H1 (cell line): Measurements from ENCODE around the gene NODAL. TPM values are rescaled to one million over a fixed set of nuclear protein-coding genes. Genes with fewer than 3 reads are reported as not detected.

Source experiments
- BACH1 ChIP-seq: IDR thresholded peaks from 2 replicates; pipeline ENCODE4 v1.6.1; 2012; ENCODE audit warnings: low read length, improper control_type of control experiment
- CHD2 ChIP-seq: IDR thresholded peaks from 2 replicates; pipeline ENCODE4 v1.6.1; 2012; ENCODE audit warnings: low read length, improper control_type of control experiment
- CTBP2 ChIP-seq: IDR thresholded peaks from 2 replicates; pipeline ENCODE4 v1.7.0; 2011; ENCODE audit warnings: borderline replicate concordance, mild to moderate bottlenecking, moderate library complexity, mixed read lengths, low read length; ENCODE audit not compliant: insufficient read depth, insufficient read length
- EP300 ChIP-seq, 2 experiments: IDR thresholded peaks; 1 replicate in 1 of 2; 2 replicates in 1 of 2; pipeline ENCODE4 v1.6.1; 2011 to 2012; ENCODE audit warnings: low read depth in 2 of 2, low read length in 2 of 2, mild to moderate bottlenecking in 2 of 2, borderline replicate concordance in 1 of 2, inconsistent platforms in 1 of 2, moderate library complexity in 1 of 2
- JUN ChIP-seq: IDR thresholded peaks from 2 replicates; pipeline ENCODE4 v1.6.1; 2011; ENCODE audit warnings: low read depth, mild to moderate bottlenecking, improper control_type of control experiment, low read length
- POLR2A ChIP-seq, 2 experiments: IDR thresholded peaks; 1 replicate in 1 of 2; 2 replicates in 1 of 2; pipeline ENCODE4 v1.6.1; 2011; ENCODE audit warnings: low read depth in 2 of 2, low read length in 2 of 2, mild to moderate bottlenecking in 2 of 2; ENCODE audit errors: control extremely low read depth in 1 of 2
- SUZ12 ChIP-seq: fragments of 200-600 bp; sonication (generic); IDR thresholded peaks from 2 replicates; pipeline ENCODE4 v1.6.1; 2012; ENCODE audit warnings: mild to moderate bottlenecking, inconsistent platforms, low read length, moderate library complexity, mixed read lengths
- polyA plus RNA-seq, 7 experiments: library from polyadenylated mRNA; depleted of rRNA in 3 of 7; stranded (reverse) in 5 of 7; unstranded in 2 of 7; fragments of >200 nt in 5 of 7; fragments of 200-250 nt in 2 of 7; gene quantifications; 1 replicate in 5 of 7; 2 replicates in 1 of 7; 4 replicates in 1 of 7; pipeline versions ENCODE4 v1.2.1 to v1.2.3, GENCODE V29; 2011 to 2013; ENCODE audit warnings: missing spikeins in 2 of 7, mixed read lengths in 2 of 7
- total RNA-seq: library from RNA; stranded (reverse); fragmentation: NEBNext Ultra II Directional; extraction: Animal tissue kit (Norgen Biotek cat#: 25700); gene quantifications from 2 replicates; pipeline ENCODE4 v1.2.1, GENCODE V29; 2021

Gene NODAL
- total and polyA plus RNA-seq, 2 of the 8 experiments (the other 6 are each of a cell fraction or from before 2014, with no cell fraction given), result 2.0 to 7.3 TPM

GRCh38 chr10:70475661-70476060 lies 34.2 kb upstream of the NODAL start (continued):
- TF ChIP-seq CTBP2 (no peak), BACH1 (no peak), EP300 (IDR thresholded peaks at IDR 0.05; ENCODE audit: borderline replicate concordance in 1 of 2, low read depth in 2 of 2, low read length in 2 of 2) (no peak), POLR2A (IDR thresholded peaks at IDR 0.05; ENCODE audit: control extremely low read depth in 1 of 2, low read depth in 2 of 2, low read length in 2 of 2) (no peak), JUN (no peak), SUZ12 (no peak), CHD2 (no peak)
